MM.1S (cell line): ENCODE results near the gene CTSO.

Experiments used
- EZH2 ChIP-seq: fragments of 300-600 bp; sonication (generic); optimal IDR thresholded peaks from 2 replicates; pipeline ENCODE3; 2017; ENCODE audit warnings: low read depth, mild to moderate bottlenecking, antibody characterized with exemption, low read length, mixed read lengths
- EZH2phosphoT487 ChIP-seq: fragments of 300-600 bp; sonication (generic); IDR thresholded peaks from 2 replicates; pipeline ENCODE4 v1.6.1; 2018; ENCODE audit warnings: antibody characterized with exemption, low read length
- TF ChIP-seq, protein P1 (sequence below): fragments of 300-600 bp; sonication (generic); IDR thresholded peaks from 2 replicates; pipeline ENCODE4 v1.5.1; 2016; ENCODE audit warnings: antibody characterized with exemption, low read length, mixed read lengths

DNA sequence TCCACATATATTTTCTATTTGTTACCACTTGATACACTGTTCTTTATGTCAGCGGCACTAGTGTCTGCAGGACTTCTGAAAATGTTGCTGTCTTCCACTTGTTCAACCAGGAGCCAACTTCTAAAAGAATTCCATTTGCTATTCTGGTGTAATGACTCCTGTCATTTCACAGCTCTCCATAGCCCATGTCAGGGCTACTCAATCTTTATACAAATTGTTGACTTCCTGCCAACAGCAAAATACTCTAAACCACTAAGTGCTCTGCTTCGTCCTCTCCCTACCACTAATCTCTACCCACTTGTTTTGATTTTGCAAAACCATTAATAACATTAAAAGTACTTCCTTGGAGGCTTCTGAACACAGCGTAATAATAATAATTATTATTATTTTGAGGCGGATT is 7.2 kb downstream of the CTSO start:
- TF ChIP-seq, protein P1, sequence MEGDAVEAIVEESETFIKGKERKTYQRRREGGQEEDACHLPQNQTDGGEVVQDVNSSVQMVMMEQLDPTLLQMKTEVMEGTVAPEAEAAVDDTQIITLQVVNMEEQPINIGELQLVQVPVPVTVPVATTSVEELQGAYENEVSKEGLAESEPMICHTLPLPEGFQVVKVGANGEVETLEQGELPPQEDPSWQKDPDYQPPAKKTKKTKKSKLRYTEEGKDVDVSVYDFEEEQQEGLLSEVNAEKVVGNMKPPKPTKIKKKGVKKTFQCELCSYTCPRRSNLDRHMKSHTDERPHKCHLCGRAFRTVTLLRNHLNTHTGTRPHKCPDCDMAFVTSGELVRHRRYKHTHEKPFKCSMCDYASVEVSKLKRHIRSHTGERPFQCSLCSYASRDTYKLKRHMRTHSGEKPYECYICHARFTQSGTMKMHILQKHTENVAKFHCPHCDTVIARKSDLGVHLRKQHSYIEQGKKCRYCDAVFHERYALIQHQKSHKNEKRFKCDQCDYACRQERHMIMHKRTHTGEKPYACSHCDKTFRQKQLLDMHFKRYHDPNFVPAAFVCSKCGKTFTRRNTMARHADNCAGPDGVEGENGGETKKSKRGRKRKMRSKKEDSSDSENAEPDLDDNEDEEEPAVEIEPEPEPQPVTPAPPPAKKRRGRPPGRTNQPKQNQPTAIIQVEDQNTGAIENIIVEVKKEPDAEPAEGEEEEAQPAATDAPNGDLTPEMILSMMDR = no peak
- no peak for TF ChIP-seq EZH2
- TF ChIP-seq EZH2phosphoT487 = no peak
